T-helper 1 cell (primary cell): ENCODE data around the gene DHH.
"Not testable (repeated sequence)": the region's sequence is repeated elsewhere in the genome, so short reads cannot be mapped to it uniquely, and the experiment has no call there.

Experiments used
- DNase-seq, 5 donors: peaks; one replicate each; pipeline ENCODE4 v3.0.0-alpha.2; 2012 to 2020
- total RNA-seq, 4 donors: gene quantifications; one replicate each; lab custom pipeline; 2026; lab: John Stamatoyannopoulos, UW

DHH gene
- 0.83 to 2.7 (median 1.0) reads per million in 4 donors for total RNA-seq

- no peak for DNase-seq
Observed at GRCh38 chr12:49094160-49094974, at the start of gene DHH. TSS of gene DHH (minus strand) at chr12:49094801. CDS start at chr12:49094512, 289 bp downstream.

GRCh38 chr12:49144384-49144783, 49.8 kb upstream of the DHH start:
- DNase-seq = no peak

- no peak for DNase-seq
Observed at GRCh38 chr12:49138999-49139398, 44.4 kb upstream of the DHH start.

- no peak for DNase-seq
Observed at GRCh38 chr12:49138587-49138986, 44.0 kb upstream of the DHH start.

- DNase-seq = no peak
Observed at GRCh38 chr12:49137476-49137875, 42.9 kb upstream of the DHH start.

- not testable (repeated sequence) for DNase-seq
Observed at GRCh38 chr12:49136997-49137396, 42.4 kb upstream of the DHH start.

- no peak for DNase-seq
Observed at GRCh38 chr12:49133590-49133989, 39.0 kb upstream of the DHH start.

GRCh38 chr12:49133014-49133413, 38.4 kb upstream of the DHH start:
- no peak for DNase-seq

GRCh38 chr12:49131894-49132461, 37.4 kb upstream of the DHH start:
- no peak for DNase-seq

- DNase-seq = peak; percentile 78 to 91 (median 85)
Observed at GRCh38 chr12:49131051-49131893, 36.7 kb upstream of the DHH start, which contains the start of gene TUBA1B. TSS of gene TUBA1B (minus strand) at chr12:49131395. CDS start at chr12:49131300, 95 bp downstream.

GRCh38 chr12:49130151-49131050, 35.8 kb upstream of the DHH start:
- DNase-seq = peak; percentile 86 to 97 (median 91)

- no peak for DNase-seq
Observed at GRCh38 chr12:49129332-49130150, 34.9 kb upstream of the DHH start.

- not testable (repeated sequence) for DNase-seq
Observed at GRCh38 chr12:49127971-49128370, 33.4 kb upstream of the DHH start.

GRCh38 chr12:49126852-49127763, 32.5 kb upstream of the DHH start:
- peak in 1 of 5 donors; percentile 11 for DNase-seq

- DNase-seq = no peak
Observed at GRCh38 chr12:49121047-49121696, 26.6 kb upstream of the DHH start.

- no peak for DNase-seq
Observed at GRCh38 chr12:49111206-49111605, 16.6 kb upstream of the DHH start.

- peak; percentile 88 to 98 (median 94) for DNase-seq
Observed at GRCh38 chr12:49110464-49111155, 16.0 kb upstream of the DHH start, which contains the start of gene LMBR1L. TSS of gene LMBR1L (minus strand) at chr12:49110847. CDS start at chr12:49110555, 292 bp downstream.

- DNase-seq = peak in 1 of 5 donors; percentile 15
Observed at GRCh38 chr12:49109641-49110463, 15.3 kb upstream of the DHH start.
